Astrocyte (in vitro differentiated cells and primary cell): ENCODE results near the gene RPGRIP1L. TPM values are rescaled to one million over a fixed set of nuclear protein-coding genes. Genes with fewer than 3 reads are reported as not detected.

Experiments used
- DNase-seq: peaks from one replicate; pipeline ENCODE4 v3.0.0-alpha.2; 2010; ENCODE audit warnings: low read depth
- FAIRE-seq: peaks from 2 replicates; lab custom pipeline; 2011; peaks lifted over from hg19 to GRCh38; lab: Jason Lieb, UNC
- H2AFZ ChIP-seq: 2 replicates; pipeline ENCODE4 v1.6.0; 2012; ENCODE audit warnings: low read depth, low read length, inconsistent platforms
- H3K27ac ChIP-seq: 2 replicates; pipeline ENCODE4 v1.5.1; 2011; ENCODE audit warnings: low read depth, low read length, inconsistent platforms
- H3K27me3 ChIP-seq: 2 replicates; pipeline ENCODE4 v1.6.0; 2011; ENCODE audit warnings: low read length, inconsistent platforms; ENCODE audit not compliant: insufficient read depth
- H3K36me3 ChIP-seq: 2 replicates; pipeline ENCODE4 v1.5.1; 2011; ENCODE audit warnings: low read length, inconsistent platforms; ENCODE audit not compliant: insufficient read depth
- H3K4me1 ChIP-seq: 2 replicates; pipeline ENCODE4 v1.5.1; 2011; ENCODE audit warnings: low read length, inconsistent platforms; ENCODE audit not compliant: insufficient read depth
- H3K4me2 ChIP-seq: 2 replicates; pipeline ENCODE4 v1.6.0; 2012; ENCODE audit warnings: low read length, inconsistent platforms
- H3K4me3 ChIP-seq: 2 replicates; pipeline ENCODE4 v1.5.1; 2011; ENCODE audit warnings: low read depth, mild to moderate bottlenecking, low read length, inconsistent platforms; ENCODE audit not compliant: insufficient read depth
- H3K79me2 ChIP-seq: 2 replicates; pipeline ENCODE4 v1.6.0; 2012; ENCODE audit warnings: mild to moderate bottlenecking, low read length, inconsistent platforms; ENCODE audit not compliant: insufficient read depth
- H3K9ac ChIP-seq: 2 replicates; pipeline ENCODE4 v1.6.0; 2012; ENCODE audit warnings: mild to moderate bottlenecking, low read length, inconsistent platforms
- H3K9me3 ChIP-seq: 2 replicates; pipeline ENCODE4 v1.5.1; 2012; ENCODE audit warnings: low read depth, mild to moderate bottlenecking, low read length, inconsistent platforms; ENCODE audit not compliant: insufficient read depth
- H4K20me1 ChIP-seq: 2 replicates; pipeline ENCODE4 v1.6.0; 2012; ENCODE audit warnings: low read length, inconsistent platforms; ENCODE audit not compliant: insufficient read depth
- H3K27ac Mint-ChIP-seq: one replicate; pipeline ENCODE4 v1.8.0; 2021; ENCODE audit warnings: mild to moderate bottlenecking, mixed read lengths; ENCODE audit not compliant: unreplicated experiment
- H3K27me3 Mint-ChIP-seq: one replicate; pipeline ENCODE4 v1.8.0; 2021; ENCODE audit warnings: low read depth, mixed read lengths; ENCODE audit not compliant: unreplicated experiment
- H3K36me3 Mint-ChIP-seq: one replicate; pipeline ENCODE4 v1.8.0; 2021; ENCODE audit warnings: low read depth, mixed read lengths; ENCODE audit not compliant: unreplicated experiment
- H3K4me1 Mint-ChIP-seq: one replicate; pipeline ENCODE4 v1.8.0; 2021; ENCODE audit warnings: low read depth, mixed read lengths; ENCODE audit not compliant: unreplicated experiment
- H3K4me3 Mint-ChIP-seq: one replicate; pipeline ENCODE4 v1.8.0; 2021; ENCODE audit warnings: mild to moderate bottlenecking, moderate library complexity, mixed read lengths; ENCODE audit not compliant: unreplicated experiment
- H3K9me3 Mint-ChIP-seq: one replicate; pipeline ENCODE4 v1.8.0; 2021; ENCODE audit warnings: mild to moderate bottlenecking, mixed read lengths; ENCODE audit not compliant: unreplicated experiment
- EZH2 ChIP-seq: IDR thresholded peaks from 2 replicates; pipeline ENCODE4 v1.6.1; 2012; ENCODE audit warnings: mild to moderate bottlenecking, low read length, inconsistent platforms; ENCODE audit not compliant: insufficient read depth
- total RNA-seq: library from RNA; stranded (reverse); gene quantifications from 2 replicates; pipeline ENCODE4 v1.2.1, GENCODE V29; 2021
- TF ChIP-seq, protein P1 (sequence below): IDR thresholded peaks from 2 replicates; pipeline ENCODE4 v1.5.1; 2011; ENCODE audit warnings: low read depth, mild to moderate bottlenecking, inconsistent platforms, low read length, moderate library complexity; ENCODE audit not compliant: insufficient read depth

The RPGRIP1L gene
- total RNA-seq, 1 donor from 2014 or later: 18.1 TPM

DNA sequence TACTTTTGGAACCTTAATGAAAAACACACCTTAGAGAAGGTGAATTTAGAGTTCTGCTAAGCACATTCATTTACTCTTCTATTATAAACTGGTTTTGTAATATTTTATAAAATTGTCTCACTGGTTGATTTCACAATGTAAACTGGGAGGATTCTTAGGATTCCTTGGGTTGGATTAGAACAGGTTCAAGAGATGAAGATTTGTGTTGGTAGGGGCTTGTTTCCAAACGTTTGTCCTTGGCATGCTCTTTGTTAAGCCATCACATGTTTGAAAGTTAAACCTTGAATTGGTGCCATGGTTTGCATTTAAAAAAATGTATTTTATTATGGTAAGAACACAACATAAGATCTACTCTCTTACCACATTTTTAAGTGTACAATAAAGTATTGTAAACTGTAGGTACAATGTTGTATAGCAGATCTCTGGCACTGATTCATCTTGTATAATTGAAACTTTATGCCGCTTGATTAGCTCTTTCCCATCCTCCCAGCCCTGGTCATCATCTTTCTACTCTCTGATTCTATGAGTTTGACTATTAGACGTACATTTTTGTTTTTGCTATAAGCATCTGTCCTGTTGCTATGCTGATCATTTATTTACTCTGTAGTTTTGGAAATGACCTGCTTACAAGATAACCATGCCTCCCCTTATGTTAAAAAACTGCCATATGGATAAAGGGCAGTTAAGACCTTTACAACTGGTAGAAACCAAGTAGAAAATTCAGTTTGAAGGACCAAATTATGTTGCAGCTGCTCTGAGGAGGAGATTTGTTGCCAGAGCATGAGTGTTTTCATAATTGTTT, 9.9 kb upstream of the RPGRIP1L start:
- TF ChIP-seq, protein P1, sequence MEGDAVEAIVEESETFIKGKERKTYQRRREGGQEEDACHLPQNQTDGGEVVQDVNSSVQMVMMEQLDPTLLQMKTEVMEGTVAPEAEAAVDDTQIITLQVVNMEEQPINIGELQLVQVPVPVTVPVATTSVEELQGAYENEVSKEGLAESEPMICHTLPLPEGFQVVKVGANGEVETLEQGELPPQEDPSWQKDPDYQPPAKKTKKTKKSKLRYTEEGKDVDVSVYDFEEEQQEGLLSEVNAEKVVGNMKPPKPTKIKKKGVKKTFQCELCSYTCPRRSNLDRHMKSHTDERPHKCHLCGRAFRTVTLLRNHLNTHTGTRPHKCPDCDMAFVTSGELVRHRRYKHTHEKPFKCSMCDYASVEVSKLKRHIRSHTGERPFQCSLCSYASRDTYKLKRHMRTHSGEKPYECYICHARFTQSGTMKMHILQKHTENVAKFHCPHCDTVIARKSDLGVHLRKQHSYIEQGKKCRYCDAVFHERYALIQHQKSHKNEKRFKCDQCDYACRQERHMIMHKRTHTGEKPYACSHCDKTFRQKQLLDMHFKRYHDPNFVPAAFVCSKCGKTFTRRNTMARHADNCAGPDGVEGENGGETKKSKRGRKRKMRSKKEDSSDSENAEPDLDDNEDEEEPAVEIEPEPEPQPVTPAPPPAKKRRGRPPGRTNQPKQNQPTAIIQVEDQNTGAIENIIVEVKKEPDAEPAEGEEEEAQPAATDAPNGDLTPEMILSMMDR: no peak
- DNase-seq (no peak), FAIRE-seq (no peak)
- Histone ChIP-seq H3K9ac (no peak overlapping the region), H3K36me3 (no peaks in the 10 kb centered on the region), H3K4me2 (no peak overlapping the region), H3K27ac (no peak overlapping the region), H3K4me1 (no peaks in the 10 kb centered on the region), H3K79me2 (peaks cover 85% of the 10 kb centered on the region), H2AFZ (no peak overlapping the region), H3K27me3 (no peaks in the 10 kb centered on the region), H3K9me3 (no peaks in the 10 kb centered on the region), H3K4me3 (no peak overlapping the region), H4K20me1 (peaks cover 54% of the 10 kb centered on the region)
- peaks cover 8% of the 10 kb centered on the region for H3K4me1 Mint-ChIP-seq
- no peaks in the 10 kb centered on the region for H3K36me3 Mint-ChIP-seq
- H3K9me3 Mint-ChIP-seq: no peaks in the 10 kb centered on the region
- no peaks in the 10 kb centered on the region for H3K27me3 Mint-ChIP-seq
- no peak overlapping the region for H3K4me3 Mint-ChIP-seq
- H3K27ac Mint-ChIP-seq: no peak overlapping the region

DNA sequence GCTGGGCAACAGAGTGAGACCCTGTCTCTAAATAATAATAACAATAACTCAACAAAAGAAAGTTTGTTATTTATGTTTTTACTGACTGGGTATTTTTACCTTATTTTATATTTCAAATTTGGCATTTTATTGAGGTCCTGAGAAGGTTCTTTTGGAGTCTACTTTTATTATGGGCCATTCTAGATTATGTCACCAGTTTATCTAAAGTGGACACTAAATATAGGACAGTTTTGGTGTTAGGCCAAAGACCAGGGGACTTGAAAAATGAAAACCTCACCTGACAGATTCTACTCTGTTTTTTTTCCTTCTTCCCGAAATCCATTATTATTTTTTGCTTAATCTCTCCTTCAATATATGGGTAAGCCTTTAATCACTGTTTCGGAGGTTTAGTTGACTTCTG, 8.4 kb upstream of the RPGRIP1L start:
- Histone ChIP-seq H3K27me3 (no peaks in the 10 kb centered on the region), H4K20me1 (peaks cover 62% of the 10 kb centered on the region), H3K4me1 (no peaks in the 10 kb centered on the region), H3K4me3 (no peak overlapping the region), H2AFZ (no peak overlapping the region), H3K36me3 (no peaks in the 10 kb centered on the region), H3K79me2 (peaks cover 87% of the 10 kb centered on the region), H3K9ac (no peak overlapping the region), H3K27ac (no peak overlapping the region), H3K4me2 (no peak overlapping the region), H3K9me3 (no peaks in the 10 kb centered on the region)
- H3K9me3 Mint-ChIP-seq: no peaks in the 10 kb centered on the region
- H3K36me3 Mint-ChIP-seq: no peaks in the 10 kb centered on the region
- H3K4me1 Mint-ChIP-seq: peaks cover 8% of the 10 kb centered on the region
- TF ChIP-seq, protein P1: no peak
- no peak for TF ChIP-seq EZH2
- FAIRE-seq (no peak), DNase-seq (no peak)
- no peak overlapping the region for H3K4me3 Mint-ChIP-seq
- no peaks in the 10 kb centered on the region for H3K27me3 Mint-ChIP-seq
- no peak overlapping the region for H3K27ac Mint-ChIP-seq

DNA sequence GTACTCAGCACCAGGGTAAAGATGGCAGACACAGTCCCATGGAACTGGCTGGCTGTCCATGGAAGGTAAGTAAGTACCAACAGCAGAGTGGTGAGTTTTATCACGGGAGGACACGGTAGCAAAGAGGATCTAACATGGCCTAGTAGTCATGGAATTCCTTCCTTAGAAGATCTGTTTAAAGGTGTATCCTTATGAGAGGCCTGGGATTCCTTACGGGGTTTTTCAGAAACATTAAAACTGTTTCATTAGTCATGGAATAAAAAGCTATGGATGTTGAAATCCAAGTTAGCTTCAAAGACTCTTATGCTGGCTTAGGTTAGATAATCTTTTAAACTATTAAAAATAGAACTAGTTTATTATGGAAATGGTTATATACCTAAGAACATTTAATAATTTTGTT, 7.7 kb upstream of the RPGRIP1L start:
- Mint-ChIP-seq H3K9me3 (no peaks in the 10 kb centered on the region), H3K4me3 (no peak overlapping the region)
- H3K79me2 ChIP-seq: peaks cover 89% of the 10 kb centered on the region

More for the DNA sequence above, 7.7 kb upstream of the RPGRIP1L start:
- Histone ChIP-seq H3K4me3 (no peak overlapping the region), H2AFZ (no peak overlapping the region), H3K4me1 (no peaks in the 10 kb centered on the region), H3K9me3 (no peaks in the 10 kb centered on the region), H3K9ac (no peak overlapping the region), H3K27me3 (no peaks in the 10 kb centered on the region), H4K20me1 (peaks cover 65% of the 10 kb centered on the region), H3K4me2 (no peak overlapping the region), H3K27ac (no peak overlapping the region), H3K36me3 (no peaks in the 10 kb centered on the region)
- no peak for TF ChIP-seq EZH2
- TF ChIP-seq, protein P1: no peak
- H3K27ac Mint-ChIP-seq: no peak overlapping the region
- DNase-seq (no peak), FAIRE-seq (no peak)
- H3K27me3 Mint-ChIP-seq: no peaks in the 10 kb centered on the region
- peaks cover 2% of the 10 kb centered on the region for H3K36me3 Mint-ChIP-seq
- H3K4me1 Mint-ChIP-seq: peaks cover 8% of the 10 kb centered on the region
